NCI-H2227 treated with DMSO at 0.1 percent for 48 hours (cell line): ENCODE data around the gene CPED1.
"Not testable (repeated sequence)": the region's sequence is repeated elsewhere in the genome, so short reads cannot be mapped to it uniquely, and the experiment has no call there.

Experiments
- DNase-seq: peaks from one replicate; lab custom pipeline; 2025; lab: John Stamatoyannopoulos, UW

CPED1 gene

GRCh38 chr7:120996988-120997345 lies 8.5 kb downstream of the CPED1 start:
- DNase-seq = no peak

DNA sequence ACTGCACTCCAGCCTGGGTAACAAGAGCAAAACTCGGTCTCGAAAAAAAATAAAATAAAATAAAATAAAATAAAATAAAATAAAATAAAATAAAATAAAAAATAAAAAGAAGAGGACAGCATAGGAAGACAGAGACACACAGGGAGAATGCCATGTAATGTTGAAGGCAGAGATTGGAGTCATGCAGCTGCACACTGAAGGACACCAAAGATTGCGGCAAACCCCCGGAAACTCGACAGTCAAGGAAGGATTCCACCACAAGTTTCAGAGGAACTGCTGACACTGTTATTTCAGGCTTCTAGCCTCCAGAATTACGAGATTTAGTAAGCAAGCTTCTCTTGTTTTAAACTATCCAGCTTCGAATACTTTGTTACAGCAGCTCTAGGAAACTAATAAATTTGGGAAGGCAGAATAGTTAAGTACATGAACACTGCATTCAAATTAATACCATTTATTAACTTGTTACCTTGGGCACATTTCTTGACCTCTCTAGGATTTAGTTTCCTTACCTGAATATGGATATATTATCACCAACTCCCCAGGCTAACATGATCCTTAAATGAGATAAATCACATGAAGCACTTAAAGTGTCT lies 9.5 kb downstream of the CPED1 start:
- no peak for DNase-seq

GRCh38 chr7:120998520-120998919 lies 10.0 kb downstream of the CPED1 start:
- no peak for DNase-seq

DNA sequence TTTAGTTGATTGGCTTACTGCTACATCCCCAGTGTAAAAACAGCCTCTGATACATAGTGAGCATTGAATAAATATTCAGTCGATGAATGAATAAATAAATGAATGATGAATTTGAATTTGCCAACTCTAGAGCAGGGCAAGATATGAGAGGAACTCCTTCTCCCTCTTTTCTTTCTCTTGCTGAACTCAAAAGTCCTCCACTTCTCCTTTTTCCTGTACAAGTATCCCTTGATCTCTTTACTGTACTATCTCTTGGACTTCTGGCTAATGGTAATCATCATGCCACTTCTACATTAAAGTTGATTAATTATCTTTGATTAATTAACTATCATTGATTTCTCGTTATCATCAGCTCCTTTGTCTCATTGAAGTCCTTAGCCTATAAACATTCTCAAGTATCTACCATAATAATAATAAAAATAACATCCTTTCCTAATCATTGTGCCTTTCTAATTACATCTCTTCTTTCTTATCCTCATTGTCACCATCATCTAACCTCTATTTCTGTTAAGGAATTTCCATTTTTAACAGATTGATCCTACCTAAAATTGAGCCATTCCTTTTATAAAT lies 10.6 kb downstream of the CPED1 start:
- no peak for DNase-seq

DNA sequence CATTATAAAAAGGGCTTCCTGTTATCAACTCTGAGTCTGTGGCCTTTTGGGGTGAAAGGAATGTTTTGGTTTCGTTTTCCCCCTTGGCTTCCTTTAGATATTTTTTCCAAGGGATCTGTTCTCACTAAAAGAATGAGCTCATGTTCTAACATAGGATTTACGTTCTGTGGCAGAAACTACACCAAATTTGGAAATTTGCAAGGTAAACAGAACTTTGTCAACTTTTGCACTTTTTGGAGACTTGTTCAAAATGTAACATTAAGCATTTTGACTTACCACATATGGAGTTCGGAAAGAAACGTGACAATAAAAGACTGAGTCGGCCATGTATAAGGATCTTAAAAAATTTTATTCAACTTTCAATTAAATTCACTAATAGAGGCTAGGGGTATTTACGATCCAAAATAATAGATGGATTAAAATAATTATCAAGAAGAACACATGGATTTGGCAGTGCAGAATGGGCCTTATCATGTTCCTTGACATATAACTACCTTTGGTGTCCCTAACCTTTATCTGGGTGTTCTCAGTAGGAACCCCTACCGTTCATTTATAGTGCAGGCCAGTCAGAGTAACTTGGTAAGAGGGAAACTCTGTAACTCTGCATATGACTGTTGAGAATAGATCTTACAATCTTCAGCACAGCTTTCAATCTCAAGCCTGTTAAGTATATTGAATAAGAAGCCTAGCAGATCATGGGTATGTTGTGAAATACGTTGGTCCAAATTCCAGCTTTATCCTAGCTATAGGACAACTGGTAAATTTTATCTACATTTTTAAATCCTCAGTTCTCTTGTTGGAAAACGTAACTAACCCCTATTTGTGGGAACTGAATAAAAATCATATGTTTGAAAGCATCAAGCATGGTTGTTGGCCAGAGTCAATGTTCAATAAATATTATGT lies 11.8 kb downstream of the CPED1 start:
- no peak for DNase-seq

DNA sequence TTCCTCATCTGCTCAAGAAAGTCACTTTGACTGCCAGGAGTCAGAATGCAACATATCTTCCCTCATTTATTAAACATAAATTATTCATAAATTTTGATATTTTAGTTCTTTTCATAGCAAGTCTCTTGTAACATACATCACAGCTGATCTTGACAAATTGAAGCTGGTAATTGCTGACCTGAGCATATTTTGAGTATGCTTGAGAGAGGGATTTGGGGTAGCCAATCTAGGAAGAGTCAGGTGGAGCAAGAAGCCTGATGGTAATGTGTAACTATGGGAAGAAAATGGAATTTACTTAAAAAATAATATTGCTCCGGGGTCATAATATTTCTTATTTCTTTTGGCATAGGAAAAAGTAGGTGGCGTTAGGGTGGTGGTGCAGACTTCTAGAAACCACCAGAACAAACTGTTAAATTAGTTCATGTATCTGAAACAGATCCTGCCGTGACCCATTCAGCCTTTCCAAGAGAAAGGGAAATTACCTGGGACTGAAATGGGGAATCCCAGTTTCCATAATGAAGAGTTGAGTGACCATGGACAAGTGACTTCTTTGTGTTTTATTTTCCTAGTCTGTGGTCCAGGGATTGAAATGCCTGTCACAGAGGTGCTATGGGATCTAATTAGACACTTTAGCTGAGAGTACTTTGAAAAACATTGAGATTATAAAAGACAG lies 12.9 kb downstream of the CPED1 start:
- DNase-seq = no peak

DNA sequence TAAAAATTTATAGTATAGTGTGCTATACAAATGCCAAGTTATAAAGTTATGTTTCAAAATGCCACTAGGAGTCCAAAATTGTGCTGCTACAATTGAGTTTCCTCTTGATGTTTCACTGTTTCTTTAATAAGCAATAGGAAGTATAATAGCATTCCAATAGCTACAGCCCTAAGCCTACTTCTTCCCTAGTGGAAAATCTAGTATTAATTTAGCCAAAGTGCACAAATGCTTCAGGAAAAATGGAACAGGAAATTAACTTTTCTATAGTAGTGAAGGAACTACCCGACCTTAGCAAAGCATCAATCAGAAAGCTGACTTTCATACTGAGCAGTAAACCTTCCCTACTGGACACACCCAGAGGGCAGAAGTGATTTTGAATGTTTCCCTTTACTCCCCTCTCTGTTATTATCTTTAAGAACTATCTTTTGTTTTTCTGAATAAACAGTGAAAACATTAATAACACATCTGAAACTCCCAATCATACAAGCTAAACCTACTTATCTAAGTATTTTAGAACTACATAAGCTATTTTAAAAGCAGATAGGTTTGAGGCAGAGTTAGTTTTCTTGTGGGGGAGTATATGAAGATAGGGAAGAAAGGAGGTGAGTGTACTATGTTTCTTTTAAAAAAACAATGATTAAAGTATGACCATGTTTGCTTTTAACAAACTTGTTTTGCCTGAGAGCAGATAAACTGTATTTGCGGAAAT lies 13.7 kb downstream of the CPED1 start:
- no peak for DNase-seq

DNA sequence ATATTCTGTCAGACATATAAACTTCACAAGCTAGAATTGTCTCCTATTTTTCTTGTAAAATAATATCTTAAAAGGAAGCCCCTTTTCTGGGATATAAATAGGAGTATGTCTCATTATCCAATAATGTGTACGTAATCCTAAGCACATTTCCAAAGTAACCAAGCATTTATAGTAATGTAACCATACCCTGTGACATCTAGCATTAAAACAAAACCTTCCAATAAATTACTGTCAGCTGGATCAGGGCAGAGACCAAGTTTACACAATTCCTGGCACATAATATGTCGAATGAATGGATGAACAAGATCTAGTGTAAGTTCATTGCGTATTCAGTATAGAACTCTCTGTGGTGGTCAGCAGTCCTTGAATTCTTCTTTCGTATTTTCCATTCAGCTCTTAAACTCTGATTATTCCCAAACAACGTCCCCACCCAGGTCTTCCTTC lies 14.3 kb downstream of the CPED1 start:
- DNase-seq = no peak

DNA sequence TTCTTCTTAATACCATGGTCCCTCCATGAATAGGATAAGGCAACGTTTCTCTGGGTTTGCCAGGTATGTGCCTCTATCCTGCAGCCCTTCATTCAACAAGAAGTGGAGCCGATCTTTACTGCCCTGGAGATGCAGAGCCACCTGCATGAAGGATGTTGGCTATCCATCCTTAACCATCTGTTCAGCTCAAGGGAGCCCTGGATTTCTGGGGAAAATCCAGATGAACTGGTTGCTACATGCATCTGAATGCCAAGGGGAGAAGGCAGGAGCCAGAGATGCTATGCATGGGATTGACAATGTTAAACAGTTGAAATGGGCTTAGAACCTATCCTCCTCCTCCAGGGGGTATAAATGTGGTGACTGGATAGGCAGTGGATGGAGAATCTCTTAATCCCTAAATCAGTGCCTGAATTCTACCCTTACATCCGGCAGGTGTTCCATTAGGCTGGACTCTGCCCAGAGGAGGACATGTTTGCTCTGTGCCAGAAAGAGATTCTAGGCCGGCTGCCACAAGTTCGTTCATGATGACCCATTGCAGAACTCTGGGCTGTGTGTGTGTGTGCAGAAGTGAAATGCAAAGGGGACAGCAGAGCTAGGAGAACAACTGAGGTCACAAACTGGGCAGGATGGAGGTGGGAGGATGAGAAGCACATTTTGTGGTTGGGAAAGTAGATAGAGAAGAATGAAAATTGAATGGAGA lies 15.6 kb downstream of the CPED1 start:
- no peak for DNase-seq

DNA sequence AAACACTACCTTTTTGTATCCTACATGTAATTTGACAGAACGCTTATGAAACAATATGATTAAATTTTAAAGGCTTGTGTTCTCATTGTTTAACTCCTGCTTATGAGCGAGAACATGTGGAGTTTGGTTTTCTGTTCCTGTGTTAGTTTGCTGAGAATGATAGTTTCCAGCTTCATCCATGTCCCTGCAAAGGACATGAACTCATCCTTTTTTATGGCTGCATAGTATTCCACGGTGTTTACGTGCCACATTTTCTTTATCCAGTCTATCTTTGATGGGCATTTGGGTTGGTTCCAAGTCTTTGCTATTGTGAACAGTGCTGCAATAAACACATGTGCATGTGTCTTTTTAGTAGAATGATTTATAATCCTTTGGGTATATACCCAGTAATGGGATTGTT lies 16.5 kb downstream of the CPED1 start:
- DNase-seq = not testable (repeated sequence)

- DNase-seq = no peak
Observed at GRCh38 chr7:121005996-121006584, 17.6 kb downstream of the CPED1 start.

- no peak for DNase-seq
Observed at GRCh38 chr7:121006711-121007315, 18.3 kb downstream of the CPED1 start.

DNA sequence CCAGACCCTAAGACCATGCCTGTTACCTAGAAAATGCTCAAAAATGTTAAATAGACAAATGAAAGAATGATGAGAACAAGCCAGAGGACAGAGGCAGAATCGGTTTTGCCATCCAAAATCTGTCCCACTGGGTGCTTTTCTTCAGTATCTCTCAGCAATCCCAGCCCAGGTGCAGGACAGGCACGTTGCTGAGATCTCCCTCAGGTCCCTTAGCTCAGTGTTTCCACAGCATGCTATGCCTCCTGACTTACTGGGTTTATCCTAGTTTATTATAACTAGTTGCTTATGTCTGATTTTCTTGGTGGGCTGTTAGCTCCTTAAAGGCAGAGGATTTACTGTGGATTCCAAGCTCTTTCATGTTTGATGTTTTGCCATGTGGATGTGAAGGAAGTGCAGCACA lies 20.3 kb downstream of the CPED1 start:
- no peak for DNase-seq

DNA sequence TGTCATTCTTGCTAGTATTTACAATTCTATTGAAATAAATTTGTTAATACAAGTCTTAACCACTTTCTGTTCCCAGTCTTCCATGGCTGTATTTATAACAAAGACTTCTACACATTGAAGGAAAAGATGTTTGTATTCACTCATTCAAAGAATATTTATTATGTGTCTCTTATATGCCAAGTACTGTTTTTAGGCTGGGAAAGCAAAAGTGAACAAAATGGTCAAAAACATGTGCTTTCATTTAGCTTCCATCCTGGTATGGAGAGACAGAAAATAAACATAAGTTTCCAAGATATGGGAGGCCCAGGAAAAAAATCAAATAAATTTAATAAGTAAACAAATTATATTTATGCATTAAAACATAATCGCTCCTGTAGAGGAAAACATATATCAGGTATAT lies 22.9 kb downstream of the CPED1 start:
- no peak for DNase-seq

- DNase-seq = no peak
Observed at GRCh38 chr7:121012170-121012874, 23.8 kb downstream of the CPED1 start.

GRCh38 chr7:121012919-121013318 lies 24.4 kb downstream of the CPED1 start:
- no peak for DNase-seq

GRCh38 chr7:121015560-121015959 lies 27.0 kb downstream of the CPED1 start:
- no peak for DNase-seq

GRCh38 chr7:121016966-121017365 lies 28.5 kb downstream of the CPED1 start:
- no peak for DNase-seq

DNA sequence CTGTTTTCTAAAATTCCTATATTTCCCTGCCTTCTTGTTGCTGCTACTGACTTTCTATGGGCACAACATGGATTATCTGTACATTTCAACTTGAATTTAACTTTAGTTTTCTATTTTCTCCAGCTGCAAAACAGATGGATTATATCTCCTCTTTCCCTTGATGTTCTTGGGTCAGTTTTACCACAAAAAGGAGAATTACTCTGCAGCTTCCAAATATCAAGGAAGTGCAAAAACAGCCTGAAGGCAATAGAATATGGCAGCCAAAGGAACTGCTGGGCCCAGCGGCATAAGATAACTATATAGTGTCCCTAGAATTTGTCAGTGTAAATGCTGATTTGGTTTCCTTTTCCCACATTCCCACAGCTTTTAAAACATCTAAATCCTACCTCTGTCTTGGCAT lies 29.1 kb downstream of the CPED1 start:
- DNase-seq = no peak

GRCh38 chr7:121019018-121019417 lies 30.5 kb downstream of the CPED1 start:
- DNase-seq = no peak
